Measurements from ENCODE around the gene TIAM1. TPM values are rescaled to one million over a fixed set of nuclear protein-coding genes. Genes with fewer than 3 reads are reported as not detected.

The TIAM1 gene
- total RNA-seq, 2 experiments from 2014 or later, result 15.0 to 25.1 TPM

GRCh38 chr21:31282095-31282709 lies 61.9 kb downstream of the TIAM1 start:
- ChIA-PET CTCF (ENCODE audit: unreplicated experiment) (no interaction called here), POLR2A (no interaction called here)
- intact Hi-C loops (cut with micrococcal nuclease; ENCODE audit: unreplicated experiment), result no loop called here
- Histone ChIP-seq H3K4me3 (ENCODE audit: low read depth, low read length, poor library complexity, severe bottlenecking) (no peak overlapping the region), H4K20me1 (ENCODE audit: insufficient read depth, low read length) (no peaks in the 10 kb centered on the region), H3K4me2 (ENCODE audit: low read length) (no peak overlapping the region), H3K9me2 (ENCODE audit: insufficient read depth, low read length) (no peaks in the 10 kb centered on the region), H3K9me3 (ENCODE audit: low read length) (no peaks in the 10 kb centered on the region), H3K4me1 (ENCODE audit: insufficient read depth, low read length, poor library complexity, severe bottlenecking) (no peaks in the 10 kb centered on the region), H3K36me3 (ENCODE audit: insufficient read depth, low read length) (no peaks in the 10 kb centered on the region), H3K27ac (ENCODE audit: low read depth, low read length, poor library complexity, severe bottlenecking) (no peak overlapping the region), H3K79me2 (ENCODE audit: insufficient read depth, low read depth, low read length) (no peaks in the 10 kb centered on the region), H2AFZ (ENCODE audit: low read length) (no peak overlapping the region)
- TF ChIP-seq CTCF (conservative IDR thresholded peaks at IDR 0.05; ENCODE audit: low read length) (no peak), EZH2phosphoT487 (IDR thresholded peaks at IDR 0.05; ENCODE audit: borderline replicate concordance, low read depth, low read length) (no peak)
- BruUV-seq (replicated peaks), result no TSS peak
- DNase-seq (ENCODE audit: low spot score), result no peak

GRCh38 chr21:31281561-31281960 lies 62.5 kb downstream of the TIAM1 start:
- no peaks in the 10 kb centered on the region for H4K20me1 ChIP-seq (ENCODE audit: insufficient read depth, low read length)
- no peaks in the 10 kb centered on the region for H3K4me1 ChIP-seq (ENCODE audit: insufficient read depth, low read length, poor library complexity, severe bottlenecking)
- POLR2A ChIA-PET, result no interaction called here
- intact Hi-C loops (cut with micrococcal nuclease; ENCODE audit: unreplicated experiment), result no loop called here
- no peak for DNase-seq (ENCODE audit: low spot score)
- no peaks in the 10 kb centered on the region for H3K9me3 ChIP-seq (ENCODE audit: low read length)
- BruUV-seq (replicated peaks), result no TSS peak
- TF ChIP-seq EZH2phosphoT487 (IDR thresholded peaks at IDR 0.05; ENCODE audit: borderline replicate concordance, low read depth, low read length), result no peak
- TF ChIP-seq CTCF (conservative IDR thresholded peaks at IDR 0.05; ENCODE audit: low read length), result no peak
- H3K4me2 ChIP-seq (ENCODE audit: low read length), result no peak overlapping the region
- no peak overlapping the region for H2AFZ ChIP-seq (ENCODE audit: low read length)
- H3K36me3 ChIP-seq (ENCODE audit: insufficient read depth, low read length), result no peaks in the 10 kb centered on the region
- no peaks in the 10 kb centered on the region for H3K79me2 ChIP-seq (ENCODE audit: insufficient read depth, low read depth, low read length)
- H3K27ac ChIP-seq (ENCODE audit: low read depth, low read length, poor library complexity, severe bottlenecking), result no peak overlapping the region
- CTCF ChIA-PET (ENCODE audit: unreplicated experiment), result no interaction called here
- H3K9me2 ChIP-seq (ENCODE audit: insufficient read depth, low read length), result no peaks in the 10 kb centered on the region
- H3K4me3 ChIP-seq (ENCODE audit: low read depth, low read length, poor library complexity, severe bottlenecking), result no peak overlapping the region

- no peaks in the 10 kb centered on the region for H3K79me2 ChIP-seq (ENCODE audit: insufficient read depth, low read depth, low read length)
- intact Hi-C loops (cut with micrococcal nuclease; ENCODE audit: unreplicated experiment), result no loop called here
- no peaks in the 10 kb centered on the region for H3K4me1 ChIP-seq (ENCODE audit: insufficient read depth, low read length, poor library complexity, severe bottlenecking)
- H3K9me3 ChIP-seq (ENCODE audit: low read length), result no peaks in the 10 kb centered on the region
- no peak overlapping the region for H2AFZ ChIP-seq (ENCODE audit: low read length)
- no peak overlapping the region for H3K4me2 ChIP-seq (ENCODE audit: low read length)
- H3K4me3 ChIP-seq (ENCODE audit: low read depth, low read length, poor library complexity, severe bottlenecking), result no peak overlapping the region
- ChIA-PET POLR2A (interaction anchor here (0.7 kb wide), 1 partner anchor 50 kb away, joined by 3 read pairs; no protein-coding TSS in a partner anchor), CTCF (ENCODE audit: unreplicated experiment) (no interaction called here)
- DNase-seq (ENCODE audit: low spot score), result no peak
- TF ChIP-seq CTCF (conservative IDR thresholded peaks at IDR 0.05; ENCODE audit: low read length) (no peak), EZH2phosphoT487 (IDR thresholded peaks at IDR 0.05; ENCODE audit: borderline replicate concordance, low read depth, low read length) (no peak)
- H3K36me3 ChIP-seq (ENCODE audit: insufficient read depth, low read length), result no peaks in the 10 kb centered on the region
- BruUV-seq (replicated peaks), result no TSS peak
- H3K9me2 ChIP-seq (ENCODE audit: insufficient read depth, low read length), result no peaks in the 10 kb centered on the region
- no peak overlapping the region for H3K27ac ChIP-seq (ENCODE audit: low read depth, low read length, poor library complexity, severe bottlenecking)
- no peaks in the 10 kb centered on the region for H4K20me1 ChIP-seq (ENCODE audit: insufficient read depth, low read length)
These were observed 64.1 kb downstream of the TIAM1 start for GRCh38 chr21:31279986-31280385.
